ENCODE measurements around the gene C16orf89. TPM values are rescaled to one million over a fixed set of nuclear protein-coding genes. Genes with fewer than 3 reads are reported as not detected.
A peak's percentile ranks its signal among the peaks of the same experiment; 100 is the strongest.

The C16orf89 gene
- total RNA-seq, 3 donors from 2014 or later (not counting 1 experiment from before 2014, with no cell fraction given), result not detected

- ATAC-seq, result no peak
- Mint-ChIP-seq H3K27ac (no peak overlapping the region), H3K9me3 (no peaks in the 10 kb centered on the region), H3K4me1 (no peaks in the 10 kb centered on the region), H3K36me3 (no peaks in the 10 kb centered on the region), H3K4me3 (no peak overlapping the region), H3K27me3 (ENCODE audit: low read depth in 2 of 2) (peaks cover 0 to 2% of the 10 kb centered on the region in 2 donors)
- Histone ChIP-seq H3K27me3 (ENCODE audit: control insufficient read depth, insufficient read depth, low read length) (no peaks in the 10 kb centered on the region), H3K4me1 (ENCODE audit: control insufficient read depth, insufficient read depth, low read length) (no peaks in the 10 kb centered on the region), H3K27ac (ENCODE audit: low read length) (no peak overlapping the region), H3K9me3 (ENCODE audit: control insufficient read depth, insufficient read depth, low read length) (no peaks in the 10 kb centered on the region), H3K4me3 (ENCODE audit: low read length) (no peak overlapping the region), H3K36me3 (ENCODE audit: control insufficient read depth, insufficient read depth, low read length) (no peaks in the 10 kb centered on the region)
- no peak for TF ChIP-seq CTCF (IDR thresholded peaks at IDR 0.05)
- intact Hi-C loops (cut with micrococcal nuclease), result no loop called here
- no peak for DNase-seq
- WGBS (ENCODE audit: insufficient coverage), result 96% methylated on average over 3 of the region's 3 CpGs
Measured at GRCh38 chr16:5002699-5003143, 63.0 kb downstream of the C16orf89 start.

- Mint-ChIP-seq H3K27ac (no peak overlapping the region), H3K4me1 (no peaks in the 10 kb centered on the region), H3K4me3 (no peak overlapping the region), H3K36me3 (no peaks in the 10 kb centered on the region), H3K9me3 (no peaks in the 10 kb centered on the region), H3K27me3 (ENCODE audit: low read depth in 2 of 2) (peaks cover 0 to 2% of the 10 kb centered on the region in 2 donors)
- Histone ChIP-seq H3K36me3 (ENCODE audit: control insufficient read depth, insufficient read depth, low read length) (no peaks in the 10 kb centered on the region), H3K4me1 (ENCODE audit: control insufficient read depth, insufficient read depth, low read length) (no peaks in the 10 kb centered on the region), H3K27ac (ENCODE audit: low read length) (no peak overlapping the region), H3K9me3 (ENCODE audit: control insufficient read depth, insufficient read depth, low read length) (no peaks in the 10 kb centered on the region), H3K27me3 (ENCODE audit: control insufficient read depth, insufficient read depth, low read length) (no peaks in the 10 kb centered on the region), H3K4me3 (ENCODE audit: low read length) (no peak overlapping the region)
- intact Hi-C loops (cut with micrococcal nuclease), result no loop called here
- no peak for DNase-seq
- no peak for ATAC-seq
- no peak for TF ChIP-seq CTCF (IDR thresholded peaks at IDR 0.05)
- 55% methylated on average over 4 of the region's 6 CpGs for WGBS (ENCODE audit: insufficient coverage)
Measured at GRCh38 chr16:5001986-5002385, 63.8 kb downstream of the C16orf89 start.

- H3K27me3 ChIP-seq (ENCODE audit: control insufficient read depth, insufficient read depth, low read length), result no peaks in the 10 kb centered on the region
- WGBS (ENCODE audit: insufficient coverage), result 22% methylated on average over 7 of the region's 7 CpGs
- H3K4me3 ChIP-seq (ENCODE audit: low read length), result no peak overlapping the region
- H3K4me1 Mint-ChIP-seq, result no peaks in the 10 kb centered on the region
- H3K36me3 ChIP-seq (ENCODE audit: control insufficient read depth, insufficient read depth, low read length), result no peaks in the 10 kb centered on the region
- no peak overlapping the region for H3K27ac Mint-ChIP-seq
- peaks cover 0 to 2% of the 10 kb centered on the region in 2 donors for H3K27me3 Mint-ChIP-seq (ENCODE audit: low read depth in 2 of 2)
- H3K9me3 Mint-ChIP-seq, result no peaks in the 10 kb centered on the region
- no peak for DNase-seq
- ATAC-seq, result no peak
- no peaks in the 10 kb centered on the region for H3K4me1 ChIP-seq (ENCODE audit: control insufficient read depth, insufficient read depth, low read length)
- no peak for TF ChIP-seq CTCF (IDR thresholded peaks at IDR 0.05)
- intact Hi-C loops (cut with micrococcal nuclease), result no loop called here
- no peak overlapping the region for H3K4me3 Mint-ChIP-seq
- no peak overlapping the region for H3K27ac ChIP-seq (ENCODE audit: low read length)
- H3K9me3 ChIP-seq (ENCODE audit: control insufficient read depth, insufficient read depth, low read length), result no peaks in the 10 kb centered on the region
- H3K36me3 Mint-ChIP-seq, result no peaks in the 10 kb centered on the region
Measured at GRCh38 chr16:5001571-5001970, 64.2 kb downstream of the C16orf89 start.

GRCh38 chr16:5000573-5001001 is 65.2 kb downstream of the C16orf89 start:
- H3K27me3 Mint-ChIP-seq (ENCODE audit: low read depth in 2 of 2), result peaks cover 0 to 2% of the 10 kb centered on the region in 2 donors
- WGBS (ENCODE audit: insufficient coverage), result 90% methylated on average over 19 of the region's 19 CpGs

More at GRCh38 chr16:5000573-5001001, 65.2 kb downstream of the C16orf89 start:
- Histone ChIP-seq H3K27ac (ENCODE audit: low read length) (no peak overlapping the region), H3K9me3 (ENCODE audit: control insufficient read depth, insufficient read depth, low read length) (no peaks in the 10 kb centered on the region), H3K4me3 (ENCODE audit: low read length) (no peak overlapping the region), H3K4me1 (ENCODE audit: control insufficient read depth, insufficient read depth, low read length) (no peaks in the 10 kb centered on the region), H3K27me3 (ENCODE audit: control insufficient read depth, insufficient read depth, low read length) (no peaks in the 10 kb centered on the region), H3K36me3 (ENCODE audit: control insufficient read depth, insufficient read depth, low read length) (no peaks in the 10 kb centered on the region)
- Mint-ChIP-seq H3K4me3 (no peak overlapping the region), H3K36me3 (no peaks in the 10 kb centered on the region), H3K4me1 (no peaks in the 10 kb centered on the region), H3K27ac (no peak overlapping the region), H3K9me3 (no peaks in the 10 kb centered on the region)
- ATAC-seq (peak in 1 of 3 donors; percentile 14), DNase-seq (no peak)
- TF ChIP-seq CTCF (IDR thresholded peaks at IDR 0.05), result no peak
- intact Hi-C loops (cut with micrococcal nuclease), result no loop called here

Measured in natural killer cell (primary cell).